GM19351 (cell line): ENCODE measurements around the gene TTLL4.
A peak's percentile ranks its signal among the peaks of the same experiment; 100 is the strongest.
"Not testable (repeated sequence)": the region's sequence is repeated elsewhere in the genome, so short reads cannot be mapped to it uniquely, and the experiment has no call there.

ENCODE experiments used
- ATAC-seq: cut with Tn5 transposase; IDR thresholded peaks from one replicate; pipeline ENCODE4 v1.9.1; 2021; ENCODE audit warnings: mild to moderate bottlenecking, moderate library complexity; ENCODE audit not compliant: unreplicated experiment

Gene TTLL4

GRCh38 chr2:218710687-218711549 is at the start of gene TTLL4:
TSS of gene TTLL4 (plus strand) at chr2:218710835. CDS start at chr2:218737677, 26,842 bp downstream.
- ATAC-seq = peak; percentile 83

- ATAC-seq = no peak
These were observed 48.3 kb upstream of the TTLL4 start for GRCh38 chr2:218662377-218662776.

DNA sequence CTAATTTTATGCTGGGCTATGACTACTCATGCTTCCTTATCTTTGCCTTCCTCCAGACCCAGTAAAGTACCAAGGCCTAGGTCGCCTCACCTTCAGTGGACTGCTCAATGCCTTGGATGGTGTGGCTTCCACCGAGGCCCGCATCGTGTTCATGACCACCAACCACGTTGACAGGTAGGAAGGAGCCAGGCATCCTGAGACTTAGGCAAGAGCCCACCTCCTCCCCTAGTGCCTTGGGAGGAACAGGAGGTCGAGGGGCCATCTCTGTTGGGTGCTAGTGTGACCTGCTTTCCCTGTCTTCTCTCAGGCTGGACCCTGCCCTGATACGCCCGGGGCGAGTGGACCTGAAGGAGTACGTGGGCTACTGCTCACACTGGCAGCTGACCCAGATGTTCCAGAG is 47.8 kb upstream of the TTLL4 start:
- no peak for ATAC-seq

GRCh38 chr2:218663901-218664300 is 46.7 kb upstream of the TTLL4 start:
- ATAC-seq = no peak

GRCh38 chr2:218664653-218665052 is 46.0 kb upstream of the TTLL4 start:
- ATAC-seq = no peak

DNA sequence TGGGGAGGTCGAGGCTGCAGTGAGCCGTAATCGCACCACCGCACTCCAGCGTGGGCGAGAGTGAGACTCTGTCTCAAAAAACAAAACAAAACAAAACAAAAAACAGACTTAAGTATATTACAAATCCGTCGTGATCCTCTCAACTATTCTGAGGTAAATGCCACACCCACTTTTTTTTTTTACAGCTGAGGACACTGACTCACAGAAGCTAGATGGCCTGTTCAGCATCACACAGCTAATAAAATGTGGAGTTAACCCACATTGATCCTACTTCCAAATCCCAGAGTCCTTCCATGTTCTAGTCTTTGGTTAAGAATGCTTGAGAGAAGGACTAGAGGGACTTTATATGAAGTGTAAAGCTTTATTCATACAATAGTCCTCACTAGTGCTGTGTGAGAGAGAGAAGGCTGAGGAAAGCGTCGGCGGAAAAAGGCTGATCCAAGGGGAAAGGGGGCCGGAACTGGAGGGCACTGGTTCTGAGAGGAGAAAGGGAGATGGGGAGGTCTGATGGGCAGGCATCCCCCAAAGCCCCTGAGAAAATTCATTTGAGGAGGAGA is 39.5 kb upstream of the TTLL4 start:
- no peak for ATAC-seq

DNA sequence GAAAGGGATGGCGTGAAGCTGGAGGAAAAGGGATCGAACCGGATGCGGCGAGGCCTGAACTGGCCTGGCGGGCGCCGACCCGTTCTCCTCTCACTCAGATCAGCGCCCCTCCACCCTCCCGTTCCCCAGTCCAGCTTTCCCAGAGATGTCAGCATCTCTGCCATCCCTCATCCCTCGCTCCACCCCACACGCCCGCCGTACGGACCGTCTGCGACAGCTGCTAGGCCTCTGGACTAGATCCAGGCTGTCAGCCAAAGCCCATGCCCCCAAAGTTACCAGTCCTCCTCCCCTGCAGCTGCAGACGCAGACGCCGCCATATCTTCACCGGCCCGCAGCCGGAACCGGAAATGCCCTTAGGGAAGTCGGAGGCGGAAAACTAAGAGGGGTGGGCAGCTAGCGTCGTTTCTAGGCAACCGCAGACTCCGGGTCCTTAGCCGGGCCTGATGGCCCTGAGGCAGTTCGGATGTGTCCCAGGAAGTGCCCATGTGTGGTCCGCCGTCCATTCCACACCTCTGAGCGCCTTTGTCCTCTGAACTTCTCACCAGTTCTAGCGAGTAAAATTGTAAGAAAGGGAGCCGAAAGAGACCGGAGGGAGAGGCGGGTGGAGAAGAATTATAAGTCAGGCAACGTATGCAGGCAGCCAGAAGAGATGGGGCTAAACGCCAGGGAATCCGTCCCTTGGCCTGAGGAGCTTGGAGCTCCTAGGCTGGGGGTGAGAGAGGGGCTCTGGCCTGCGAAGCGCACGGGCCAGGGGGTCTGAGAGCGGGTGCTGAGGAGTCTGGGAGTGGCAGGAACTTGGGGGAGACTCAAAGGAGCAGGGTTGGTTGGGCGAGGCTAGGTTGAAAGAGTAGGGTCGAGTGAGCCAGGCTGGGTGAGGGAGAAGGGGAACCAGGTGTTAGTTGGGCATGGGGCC is 38.7 kb upstream of the TTLL4 start, which contains the start of the genes RNF25 and STK36:
Gene RNF25 (minus strand): TSS at position 349 of the 913 bp plus-strand sequence. CDS start 32 bp downstream, at position 317.
Gene STK36 (plus strand): TSS at position 433 of the 913 bp plus-strand sequence. CDS start 744 bp downstream, outside the sequence.
- ATAC-seq = peak; percentile 99

GRCh38 chr2:218679119-218679518 is 31.5 kb upstream of the TTLL4 start:
- ATAC-seq = no peak

- ATAC-seq = no peak
These were observed 30.6 kb upstream of the TTLL4 start for GRCh38 chr2:218680061-218680460.

GRCh38 chr2:218687400-218688060 is 23.1 kb upstream of the TTLL4 start:
- ATAC-seq = not testable (repeated sequence)

- no peak for ATAC-seq
These were observed 19.4 kb upstream of the TTLL4 start for GRCh38 chr2:218691234-218691633.

- no peak for ATAC-seq
These were observed 16.1 kb upstream of the TTLL4 start for GRCh38 chr2:218694405-218695145.

DNA sequence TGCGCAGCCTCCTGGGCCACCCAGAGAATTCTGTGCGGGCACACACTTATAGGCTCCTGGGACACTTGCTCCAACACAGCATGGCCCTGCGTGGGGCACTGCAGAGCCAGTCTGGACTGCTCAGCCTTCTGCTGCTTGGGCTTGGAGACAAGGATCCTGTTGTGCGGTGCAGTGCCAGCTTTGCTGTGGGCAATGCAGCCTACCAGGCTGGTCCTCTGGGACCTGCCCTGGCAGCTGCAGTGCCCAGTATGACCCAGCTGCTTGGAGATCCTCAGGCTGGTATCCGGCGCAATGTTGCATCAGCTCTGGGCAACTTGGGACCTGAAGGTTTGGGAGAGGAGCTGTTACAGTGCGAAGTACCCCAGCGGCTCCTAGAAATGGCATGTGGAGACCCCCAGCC is 11.8 kb upstream of the TTLL4 start:
- no peak for ATAC-seq

DNA sequence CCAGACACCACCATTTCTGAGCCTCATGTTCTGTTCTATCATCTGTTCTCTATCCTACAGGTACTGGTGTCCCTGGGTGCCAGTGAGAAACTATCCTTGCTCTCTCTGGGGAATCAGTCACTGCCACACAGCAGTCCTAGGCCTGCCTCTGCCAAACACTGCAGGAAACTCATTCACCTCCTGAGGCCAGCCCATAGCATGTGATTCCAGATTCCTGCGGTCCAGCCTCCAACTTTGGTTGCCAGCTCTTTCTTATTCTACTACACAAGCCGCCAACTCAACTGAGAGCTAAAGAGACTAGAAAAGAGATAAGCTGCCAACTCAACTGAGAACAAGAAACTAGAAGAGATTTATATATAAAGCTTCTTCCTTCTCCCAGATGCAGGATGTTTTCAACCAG is 8.8 kb upstream of the TTLL4 start:
- ATAC-seq = no peak

DNA sequence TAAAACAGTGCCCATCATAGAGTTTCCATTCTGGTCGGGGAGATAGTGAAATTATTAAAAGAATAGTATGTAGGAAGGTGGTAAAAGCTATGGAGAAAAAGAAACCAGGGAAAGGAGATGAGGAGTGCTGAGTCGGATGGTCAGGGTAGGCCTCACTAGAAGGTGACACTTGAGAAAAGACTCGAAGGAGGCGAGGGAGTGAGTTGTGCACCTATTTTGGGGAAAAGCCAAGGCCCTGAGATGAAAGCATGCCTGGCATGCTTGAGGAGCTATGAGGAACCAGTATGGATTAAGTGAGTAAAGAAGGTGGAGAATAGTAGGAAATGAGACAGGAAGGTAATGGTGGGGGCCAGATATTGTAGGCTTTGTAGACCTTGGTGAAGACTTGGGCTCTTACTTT is 7.3 kb upstream of the TTLL4 start:
- ATAC-seq = no peak

- ATAC-seq = peak; percentile 37
These were observed 2.5 kb upstream of the TTLL4 start for GRCh38 chr2:218708086-218708485.

DNA sequence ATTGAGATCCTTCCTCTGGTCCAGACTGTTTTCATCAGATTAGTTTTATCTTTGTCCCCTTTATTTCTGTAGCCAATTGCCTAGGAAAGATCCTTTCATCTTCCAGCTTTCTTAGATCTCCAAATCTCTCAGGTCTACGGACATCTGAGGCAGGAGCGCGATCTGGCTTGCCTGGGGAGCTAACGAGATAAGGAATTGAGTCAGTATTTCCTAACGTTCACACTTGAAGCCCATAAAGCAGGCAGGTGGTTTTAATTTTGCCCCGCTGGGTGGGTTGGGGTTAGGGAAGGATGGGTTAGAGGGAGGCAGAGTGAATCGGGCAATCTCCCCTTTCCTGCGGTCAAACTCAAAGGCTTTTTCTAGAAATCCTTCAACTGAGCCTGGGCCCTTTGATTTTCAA is 727 bp upstream of the TTLL4 start:
- ATAC-seq = no peak

DNA sequence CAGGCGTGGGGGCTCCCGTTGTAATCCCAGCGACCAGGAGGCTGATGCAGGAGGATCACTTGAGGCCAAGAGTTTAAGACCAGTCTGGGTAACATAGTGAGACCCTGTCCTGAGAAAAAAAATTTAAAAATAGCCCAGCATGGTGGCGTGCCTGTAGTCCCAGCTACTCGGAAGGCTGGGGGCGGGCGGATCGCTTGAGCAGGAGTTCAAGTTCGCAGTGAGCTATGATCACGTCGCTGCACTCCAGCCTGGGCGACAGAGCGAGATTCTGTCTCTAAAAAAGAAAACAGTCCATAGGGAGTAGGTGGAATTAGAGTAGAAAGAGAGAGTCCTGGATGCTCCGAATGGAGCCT is 325 bp upstream of the TTLL4 start:
- no peak for ATAC-seq

DNA sequence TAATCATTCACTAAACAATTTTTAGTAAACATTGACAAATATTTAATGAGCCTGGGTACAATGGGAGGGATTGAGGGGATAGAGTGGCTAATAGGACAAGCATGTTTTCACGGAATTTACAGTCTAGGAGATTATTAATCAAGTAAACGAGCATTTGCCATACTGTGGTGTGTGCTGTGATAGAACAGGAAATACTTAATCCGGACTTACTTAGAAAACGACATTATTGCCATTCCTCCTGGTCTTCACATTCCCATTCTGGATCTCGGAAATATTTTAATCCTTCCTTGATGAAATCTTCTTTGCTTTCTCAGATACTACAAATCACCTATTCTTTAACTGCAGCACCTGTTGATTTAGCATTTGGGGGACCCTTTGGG is 905 bp downstream of the TTLL4 start:
- ATAC-seq = no peak

DNA sequence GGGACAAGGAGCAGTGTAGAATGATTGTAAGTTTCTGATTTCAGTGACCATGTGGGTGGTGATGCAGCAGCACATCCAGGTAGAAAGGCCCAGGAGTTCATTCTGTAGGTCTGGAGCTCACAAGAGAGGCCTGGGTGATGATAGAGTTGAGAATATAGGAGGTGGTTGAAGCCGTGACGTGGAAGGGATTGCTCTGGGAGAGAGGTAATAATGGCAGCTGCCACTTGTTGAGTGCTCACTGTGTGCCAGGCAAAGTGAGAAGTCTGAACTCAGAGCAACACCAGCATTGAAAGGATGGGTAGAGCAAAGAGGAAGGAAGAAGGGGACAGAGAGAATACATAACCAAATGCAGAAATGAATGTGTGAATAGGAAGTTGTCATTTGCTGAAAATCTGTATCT is 3.3 kb downstream of the TTLL4 start:
- no peak for ATAC-seq
